ENCODE results near the gene TRAF3.

The TRAF3 gene

DNA sequence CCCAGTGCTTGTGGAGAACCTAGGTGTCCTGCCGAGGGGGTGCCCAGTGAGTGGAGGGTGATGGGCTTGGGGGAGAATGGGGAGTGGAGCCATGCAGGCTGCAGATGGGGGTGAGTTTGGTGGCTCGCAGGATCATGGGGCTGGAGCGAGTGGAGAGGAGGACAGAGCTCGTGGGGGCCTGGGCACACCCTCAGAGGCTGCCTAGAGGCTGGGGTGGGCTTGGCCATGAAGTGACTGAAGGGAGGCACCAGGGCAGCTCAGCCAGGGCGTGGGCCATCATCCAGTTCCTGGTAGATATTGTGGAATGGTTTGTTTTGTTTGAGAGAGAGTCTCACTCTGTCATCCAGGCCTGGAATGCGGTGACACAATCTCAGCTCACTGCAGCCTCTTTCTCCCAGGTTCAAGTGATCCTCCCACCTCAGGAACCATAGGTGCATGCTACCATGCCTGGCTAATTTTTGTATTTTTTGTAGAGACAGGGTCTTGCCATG is 101.8 kb downstream of the TRAF3 start:
- Histone ChIP-seq H3F3A (ENCODE audit: insufficient read depth) (no peaks in the 10 kb centered on the region), H3K4me3 (ENCODE audit: insufficient read depth, low read length, poor library complexity, severe bottlenecking) (no peak overlapping the region), H3K79me2 (ENCODE audit: insufficient read depth, low read length) (no peaks in the 10 kb centered on the region), H3K9me2 (replicated peaks; ENCODE audit: insufficient read depth, low read length) (no peaks in the 10 kb centered on the region), H3K36me3 (ENCODE audit: low read length) (no peaks in the 10 kb centered on the region), H4K20me1 (ENCODE audit: low read depth, low read length) (no peaks in the 10 kb centered on the region), H3K9ac (ENCODE audit: low read length) (no peak overlapping the region), H3K27me3 (ENCODE audit: low read length) (no peaks in the 10 kb centered on the region), H3K4me2 (ENCODE audit: low read depth, low read length, poor library complexity, severe bottlenecking) (no peak overlapping the region), H3K9me3 (ENCODE audit: insufficient read depth, low read length) (no peaks in the 10 kb centered on the region), H2AFZ (ENCODE audit: low read depth, low read length, severe bottlenecking) (no peak overlapping the region), H3K27ac (ENCODE audit: low read depth, low read length) (no peak overlapping the region)
- TF ChIP-seq, protein P1, sequence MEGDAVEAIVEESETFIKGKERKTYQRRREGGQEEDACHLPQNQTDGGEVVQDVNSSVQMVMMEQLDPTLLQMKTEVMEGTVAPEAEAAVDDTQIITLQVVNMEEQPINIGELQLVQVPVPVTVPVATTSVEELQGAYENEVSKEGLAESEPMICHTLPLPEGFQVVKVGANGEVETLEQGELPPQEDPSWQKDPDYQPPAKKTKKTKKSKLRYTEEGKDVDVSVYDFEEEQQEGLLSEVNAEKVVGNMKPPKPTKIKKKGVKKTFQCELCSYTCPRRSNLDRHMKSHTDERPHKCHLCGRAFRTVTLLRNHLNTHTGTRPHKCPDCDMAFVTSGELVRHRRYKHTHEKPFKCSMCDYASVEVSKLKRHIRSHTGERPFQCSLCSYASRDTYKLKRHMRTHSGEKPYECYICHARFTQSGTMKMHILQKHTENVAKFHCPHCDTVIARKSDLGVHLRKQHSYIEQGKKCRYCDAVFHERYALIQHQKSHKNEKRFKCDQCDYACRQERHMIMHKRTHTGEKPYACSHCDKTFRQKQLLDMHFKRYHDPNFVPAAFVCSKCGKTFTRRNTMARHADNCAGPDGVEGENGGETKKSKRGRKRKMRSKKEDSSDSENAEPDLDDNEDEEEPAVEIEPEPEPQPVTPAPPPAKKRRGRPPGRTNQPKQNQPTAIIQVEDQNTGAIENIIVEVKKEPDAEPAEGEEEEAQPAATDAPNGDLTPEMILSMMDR (IDR thresholded peaks at IDR 0.05; ENCODE audit: insufficient read depth, low read length, poor library complexity, severe bottlenecking), result no peak
- TF ChIP-seq EZH2phosphoT487 (conservative IDR thresholded peaks at IDR 0.05; ENCODE audit: low read length), result no peak

DNA sequence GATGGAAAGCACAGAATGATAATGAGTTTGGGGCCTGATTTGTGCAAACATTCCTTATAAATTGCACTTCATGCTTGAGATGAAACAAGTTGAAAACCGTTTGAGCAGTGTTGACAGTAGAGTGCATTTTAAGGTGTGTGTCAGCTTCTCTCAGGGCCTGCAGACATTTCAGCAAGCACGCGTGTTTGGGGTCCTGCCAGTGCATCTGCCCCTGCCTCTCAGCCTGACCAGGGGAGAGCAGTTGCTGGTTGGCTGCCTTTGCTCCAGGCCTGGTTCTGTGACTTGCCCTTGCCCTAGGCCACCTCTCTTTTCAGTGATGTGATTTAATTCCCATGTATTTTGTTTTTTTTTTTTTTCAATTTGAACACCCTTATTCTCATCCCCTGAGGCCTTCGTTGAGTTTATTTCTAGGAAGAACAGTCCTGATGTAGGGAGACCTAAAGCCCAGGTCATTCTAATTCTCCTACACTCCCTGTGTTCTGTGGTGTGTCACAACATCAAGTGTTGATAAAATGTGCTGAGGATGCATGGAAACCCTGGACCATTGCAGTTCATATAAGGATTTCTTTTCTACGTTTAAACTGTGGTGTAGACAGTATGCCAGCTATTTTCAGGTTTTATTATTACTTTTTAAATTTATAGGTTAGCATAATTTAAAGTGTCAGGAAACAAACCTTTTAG is 105.1 kb downstream of the TRAF3 start:
- Histone ChIP-seq H3F3A (ENCODE audit: insufficient read depth) (no peaks in the 10 kb centered on the region), H4K20me1 (ENCODE audit: low read depth, low read length) (no peaks in the 10 kb centered on the region), H3K36me3 (ENCODE audit: low read length) (no peaks in the 10 kb centered on the region), H3K9me3 (ENCODE audit: insufficient read depth, low read length) (no peaks in the 10 kb centered on the region), H3K9me2 (replicated peaks; ENCODE audit: insufficient read depth, low read length) (no peaks in the 10 kb centered on the region), H3K79me2 (ENCODE audit: insufficient read depth, low read length) (no peaks in the 10 kb centered on the region), H3K4me2 (ENCODE audit: low read depth, low read length, poor library complexity, severe bottlenecking) (no peak overlapping the region), H2AFZ (ENCODE audit: low read depth, low read length, severe bottlenecking) (no peak overlapping the region), H3K4me3 (ENCODE audit: insufficient read depth, low read length, poor library complexity, severe bottlenecking) (no peak overlapping the region), H3K9ac (ENCODE audit: low read length) (no peak overlapping the region), H3K27me3 (ENCODE audit: low read length) (no peaks in the 10 kb centered on the region), H3K27ac (ENCODE audit: low read depth, low read length) (no peak overlapping the region)
- no peak for TF ChIP-seq EZH2phosphoT487 (conservative IDR thresholded peaks at IDR 0.05; ENCODE audit: low read length)
- TF ChIP-seq, protein P1 (IDR thresholded peaks at IDR 0.05; ENCODE audit: insufficient read depth, low read length, poor library complexity, severe bottlenecking), result no peak

- no peak overlapping the region for H3K4me3 ChIP-seq (ENCODE audit: insufficient read depth, low read length, poor library complexity, severe bottlenecking)
- no peaks in the 10 kb centered on the region for H3K36me3 ChIP-seq (ENCODE audit: low read length)
- H2AFZ ChIP-seq (ENCODE audit: low read depth, low read length, severe bottlenecking), result no peak overlapping the region
- H3K27ac ChIP-seq (ENCODE audit: low read depth, low read length), result no peak overlapping the region
- TF ChIP-seq, protein P1 (IDR thresholded peaks at IDR 0.05; ENCODE audit: insufficient read depth, low read length, poor library complexity, severe bottlenecking), result no peak
- no peak for TF ChIP-seq EZH2phosphoT487 (conservative IDR thresholded peaks at IDR 0.05; ENCODE audit: low read length)
- no peak overlapping the region for H3K9ac ChIP-seq (ENCODE audit: low read length)
- H3K79me2 ChIP-seq (ENCODE audit: insufficient read depth, low read length), result no peaks in the 10 kb centered on the region
- H3K9me3 ChIP-seq (ENCODE audit: insufficient read depth, low read length), result no peaks in the 10 kb centered on the region
- no peak overlapping the region for H3K4me2 ChIP-seq (ENCODE audit: low read depth, low read length, poor library complexity, severe bottlenecking)
- H3K27me3 ChIP-seq (ENCODE audit: low read length), result no peaks in the 10 kb centered on the region
- H3F3A ChIP-seq (ENCODE audit: insufficient read depth), result no peaks in the 10 kb centered on the region
- no peaks in the 10 kb centered on the region for H4K20me1 ChIP-seq (ENCODE audit: low read depth, low read length)
- no peaks in the 10 kb centered on the region for H3K9me2 ChIP-seq (replicated peaks; ENCODE audit: insufficient read depth, low read length)
Measured at GRCh38 chr14:102883089-102883541, 105.9 kb downstream of the TRAF3 start.
